ENCODE results near the gene TGFBI. TPM values are rescaled to one million over a fixed set of nuclear protein-coding genes. Genes with fewer than 3 reads are reported as not detected.

The TGFBI gene
- total RNA-seq, 1 experiment from 2014 or later: 1,373 TPM

- DNase-seq (ENCODE audit: extremely low read depth, low read depth): no peak
Measured at GRCh38 chr5:136084698-136085097, 55.9 kb downstream of the TGFBI start.

DNA sequence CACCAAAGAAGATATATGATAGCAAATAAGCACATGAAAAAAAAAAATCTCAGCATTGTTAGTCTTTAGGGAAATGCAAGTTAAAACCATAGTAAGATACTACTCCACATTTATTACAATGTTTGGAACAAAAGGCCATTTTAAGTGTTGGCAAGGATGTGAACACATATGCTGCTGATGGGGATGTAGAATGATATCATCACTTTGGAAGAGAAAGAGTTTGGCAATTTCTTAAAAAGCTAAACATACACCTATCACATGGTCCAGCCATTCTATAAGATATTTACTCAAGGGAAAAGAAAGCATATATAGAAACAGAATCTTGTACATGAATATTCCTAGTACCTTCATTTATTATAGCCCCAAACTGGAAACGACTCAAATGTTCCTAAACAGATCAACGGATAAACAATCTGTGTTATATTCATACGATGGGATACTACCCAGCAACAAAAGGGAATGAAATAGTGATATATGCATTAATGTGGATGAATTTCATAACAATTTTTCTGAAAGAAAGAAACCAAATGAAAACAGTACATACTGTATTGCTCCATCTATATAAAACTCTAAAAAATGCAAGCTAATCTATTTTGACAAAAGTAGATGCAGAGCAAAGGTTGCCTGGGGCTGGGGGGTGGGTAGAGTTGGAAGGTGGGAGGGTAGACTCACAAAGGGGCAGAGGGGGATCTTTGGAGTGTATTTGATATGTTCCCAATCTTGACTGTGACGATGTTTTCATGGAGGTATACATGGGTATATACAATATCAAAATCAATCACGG lies 58.2 kb downstream of the TGFBI start:
- no peak for DNase-seq (ENCODE audit: extremely low read depth, low read depth)

GRCh38 chr5:136087961-136088871 lies 59.4 kb downstream of the TGFBI start:
- DNase-seq (ENCODE audit: extremely low read depth, low read depth): no peak

DNA sequence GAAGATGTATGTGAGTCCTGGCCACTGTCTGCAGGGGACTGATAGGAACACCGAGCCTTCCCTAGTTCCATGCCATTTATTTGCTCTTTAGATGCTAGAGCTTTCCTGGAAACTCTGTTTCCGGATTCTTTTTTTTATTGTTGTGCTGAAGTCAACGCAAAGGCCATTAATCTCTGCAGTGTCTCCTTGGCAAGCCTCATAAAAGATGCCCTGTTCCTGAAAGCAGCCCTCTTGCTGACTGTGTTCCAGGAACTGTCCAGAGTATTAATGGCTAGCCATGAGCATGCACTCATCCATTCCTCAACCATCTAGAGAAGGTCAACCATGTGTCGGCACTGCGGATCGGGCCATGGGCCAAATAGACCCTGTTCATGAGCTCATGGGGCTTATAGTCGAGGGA lies 61.0 kb downstream of the TGFBI start:
- DNase-seq (ENCODE audit: extremely low read depth, low read depth): no peak

GRCh38 chr5:136090319-136090718 lies 61.5 kb downstream of the TGFBI start:
- no peak for DNase-seq (ENCODE audit: extremely low read depth, low read depth)

GRCh38 chr5:136094189-136094912 lies 65.6 kb downstream of the TGFBI start:
- no peak for DNase-seq (ENCODE audit: extremely low read depth, low read depth)

GRCh38 chr5:136094913-136095641 lies 66.3 kb downstream of the TGFBI start:
- no peak for DNase-seq (ENCODE audit: extremely low read depth, low read depth)

GRCh38 chr5:136098176-136098575 lies 69.4 kb downstream of the TGFBI start:
- DNase-seq (ENCODE audit: extremely low read depth, low read depth): no peak

DNA sequence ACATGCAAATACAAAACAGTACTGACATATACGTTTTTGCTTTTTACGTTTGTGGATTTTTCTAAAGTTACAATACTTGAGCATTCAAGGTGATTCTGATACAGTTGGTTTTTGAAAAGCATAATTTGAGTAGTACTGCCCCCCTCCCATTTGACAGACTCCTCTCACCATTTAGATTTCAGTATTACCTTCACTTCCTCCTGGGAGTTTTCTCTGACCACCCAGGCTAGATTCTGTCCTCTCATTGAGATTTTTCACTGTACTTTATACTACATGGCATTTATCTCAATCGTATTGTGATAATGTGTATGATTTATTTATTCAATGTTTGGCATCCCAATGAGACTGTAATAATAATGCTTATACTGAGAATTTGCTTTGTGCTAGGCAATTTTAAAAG lies 71.1 kb downstream of the TGFBI start:
- DNase-seq (ENCODE audit: extremely low read depth, low read depth): no peak

- DNase-seq (ENCODE audit: extremely low read depth, low read depth): no peak
Measured at GRCh38 chr5:136101884-136102283, 73.1 kb downstream of the TGFBI start.

GRCh38 chr5:136103118-136103517 lies 74.3 kb downstream of the TGFBI start:
- DNase-seq (ENCODE audit: extremely low read depth, low read depth): no peak

GRCh38 chr5:136104306-136104965 lies 75.6 kb downstream of the TGFBI start:
- DNase-seq (ENCODE audit: extremely low read depth, low read depth): no peak

DNA sequence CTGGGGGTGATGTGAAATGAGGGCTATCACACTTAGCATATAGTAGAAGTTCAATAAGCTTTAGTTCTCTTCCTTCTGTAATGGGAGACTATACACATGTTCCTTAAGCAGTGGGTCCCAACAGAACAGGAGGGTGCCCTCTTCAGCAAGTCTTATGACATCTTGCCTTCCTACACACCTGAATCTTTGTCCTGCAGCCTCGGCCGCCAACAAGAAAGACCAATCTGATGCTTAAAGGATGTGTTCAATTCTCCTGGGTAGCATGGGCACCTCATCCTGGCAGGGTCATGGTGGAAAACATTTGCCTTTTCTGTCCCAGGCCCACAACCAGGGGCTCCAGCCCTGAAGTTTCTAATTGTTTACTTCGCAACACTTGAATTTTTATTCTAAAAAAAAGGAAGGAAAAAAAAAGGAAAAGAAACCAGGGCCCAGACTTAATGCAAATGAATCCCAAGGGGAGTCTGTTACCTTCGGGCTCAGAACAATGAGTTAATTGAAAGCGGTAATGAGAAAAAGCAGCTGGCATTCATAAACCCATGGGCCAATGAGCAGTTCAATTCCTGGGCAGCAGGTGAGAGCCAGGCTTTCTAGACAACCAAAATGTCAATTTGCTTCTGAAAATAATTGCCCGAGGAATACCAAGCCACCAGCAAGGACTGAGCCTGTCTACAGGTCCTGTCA lies 77.7 kb downstream of the TGFBI start:
- no peak for DNase-seq (ENCODE audit: extremely low read depth, low read depth)

GRCh38 chr5:136108180-136108611 lies 79.4 kb downstream of the TGFBI start:
- no peak for DNase-seq (ENCODE audit: extremely low read depth, low read depth)

DNA sequence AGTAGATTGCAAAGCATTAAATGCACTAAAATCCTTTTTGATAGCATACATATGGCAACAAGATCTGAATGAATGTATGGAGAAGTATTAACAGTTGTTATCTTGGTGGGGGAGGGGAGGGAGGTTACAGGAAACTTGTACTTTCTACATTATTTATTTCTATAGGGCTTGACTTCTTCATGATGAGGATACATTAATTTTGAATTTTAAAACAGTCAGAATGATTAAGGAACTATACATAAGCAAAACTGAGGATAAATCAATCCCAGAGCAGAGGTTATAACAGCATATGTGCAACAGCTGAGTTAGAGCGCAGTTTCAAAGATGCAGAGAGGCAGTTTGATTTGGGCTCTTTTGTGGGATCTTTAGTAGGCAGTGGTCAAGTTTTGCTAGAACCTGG lies 80.0 kb downstream of the TGFBI start:
- DNase-seq (ENCODE audit: extremely low read depth, low read depth): no peak

DNA sequence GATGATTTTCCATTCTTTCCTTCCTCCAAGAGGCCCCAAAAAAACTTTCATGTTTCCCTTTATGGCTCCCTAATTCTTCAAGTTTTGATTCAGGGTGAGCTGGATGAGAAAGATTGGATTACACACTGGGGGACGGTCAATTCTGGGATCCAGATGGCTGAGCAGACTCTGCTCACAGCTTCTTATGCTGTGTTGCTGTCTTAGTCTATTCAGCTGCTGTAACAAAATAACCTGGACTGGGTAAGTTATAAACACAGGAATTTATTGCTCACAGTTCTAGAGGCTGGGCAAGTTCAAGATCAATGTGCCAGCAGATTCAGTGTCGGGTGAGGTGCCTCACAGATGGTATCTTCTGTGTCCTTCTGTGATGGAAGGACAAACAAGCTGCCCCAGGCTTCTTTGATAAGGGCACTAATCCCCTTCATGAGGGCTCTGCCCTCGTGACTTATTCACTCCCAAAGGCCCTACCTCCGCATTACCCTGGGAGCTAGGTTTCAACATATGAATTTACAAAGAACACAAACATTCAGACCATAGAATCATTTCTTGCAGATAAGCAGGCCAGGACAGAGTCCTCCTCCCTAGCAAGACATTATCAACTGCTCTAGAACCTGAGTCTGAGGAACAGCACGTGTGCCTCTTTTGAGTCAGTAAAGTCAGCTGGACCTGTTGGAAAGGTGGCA lies 80.8 kb downstream of the TGFBI start:
- no peak for DNase-seq (ENCODE audit: extremely low read depth, low read depth)
